GM12873 (cell line): ENCODE results near the gene TM2D1.

Experiments
- CTCF ChIP-seq: IDR thresholded peaks from 2 replicates; pipeline ENCODE4 v1.5.1; 2012; ENCODE audit warnings: low read depth, mild to moderate bottlenecking, moderate library complexity, low read length, control low read depth; ENCODE audit not compliant: insufficient read depth; ENCODE audit errors: missing control alignments

The TM2D1 gene

GRCh38 chr1:61741711-61742619 is 17.0 kb upstream of the TM2D1 start, which contains the start of gene PATJ:
PATJ (plus strand) TSS chr1:61742480; CDS start chr1:61762893, 20,413 bp downstream.
- no peak for TF ChIP-seq CTCF

GRCh38 chr1:61740751-61741700 is 16.1 kb upstream of the TM2D1 start:
- TF ChIP-seq CTCF, result no peak

GRCh38 chr1:61732726-61733125 is 7.8 kb upstream of the TM2D1 start:
- TF ChIP-seq CTCF, result no peak

GRCh38 chr1:61727544-61727943 is 2.6 kb upstream of the TM2D1 start:
- TF ChIP-seq CTCF, result no peak

- no peak for TF ChIP-seq CTCF
These were observed 482 bp downstream of the TM2D1 start for GRCh38 chr1:61724506-61724812.

GRCh38 chr1:61711969-61712368 is 13.0 kb downstream of the TM2D1 start:
- no peak for TF ChIP-seq CTCF

GRCh38 chr1:61709908-61710289 is 15.0 kb downstream of the TM2D1 start:
- no peak for TF ChIP-seq CTCF
